Neural cell (in vitro differentiated cells): ENCODE data around the gene CARD14. TPM values are rescaled to one million over a fixed set of nuclear protein-coding genes. Genes with fewer than 3 reads are reported as not detected.

Source experiments
- H2AFZ ChIP-seq: fragments of 200-600, 300-800 bp; sonication (generic), shearing (Covaris generic); 2 replicates; pipeline ENCODE4 v1.6.0; 2014; ENCODE audit warnings: low read depth, mild to moderate bottlenecking, antibody characterized with exemption, low read length, moderate library complexity
- H3F3A ChIP-seq: fragments of 200-600 bp; shearing (Covaris generic); 2 replicates; pipeline ENCODE4 v1.6.1; 2016; ENCODE audit warnings: mild to moderate bottlenecking, moderate library complexity, mixed read lengths, antibody characterized with exemption, low read length; ENCODE audit not compliant: insufficient read depth, poor library complexity, severe bottlenecking
- H3K27ac ChIP-seq: fragments of 200-600, 300-800 bp; sonication (generic), shearing (Covaris generic); 2 replicates; pipeline ENCODE4 v1.5.1; 2014; ENCODE audit warnings: mild to moderate bottlenecking, low read length, moderate library complexity
- H3K27me3 ChIP-seq: fragments of 300-800, 200-600 bp; sonication (generic), shearing (Covaris generic); 2 replicates; pipeline ENCODE4 v1.6.0; 2014; ENCODE audit warnings: mild to moderate bottlenecking, low read depth, low read length, moderate library complexity; ENCODE audit not compliant: insufficient read depth
- H3K36me3 ChIP-seq: fragments of 300-800, 200-600 bp; sonication (generic), shearing (Covaris generic); 2 replicates; pipeline ENCODE4 v1.5.1; 2014; ENCODE audit warnings: mild to moderate bottlenecking, antibody characterized with exemption, low read length, moderate library complexity; ENCODE audit not compliant: insufficient read depth
- H3K4me2 ChIP-seq: fragments of 300-800, 200-600 bp; sonication (generic), shearing (Covaris generic); 2 replicates; pipeline ENCODE4 v1.6.0; 2014; ENCODE audit warnings: mild to moderate bottlenecking, low read length
- H3K4me3 ChIP-seq: fragments of 300-800, 200-600 bp; sonication (generic), shearing (Covaris generic); 2 replicates; pipeline ENCODE4 v1.5.1; 2014; ENCODE audit warnings: mild to moderate bottlenecking, low read length, moderate library complexity
- H3K79me2 ChIP-seq: fragments of 200-600 bp; shearing (Covaris generic); replicated peaks from 2 replicates; pipeline ENCODE4 v1.6.0; 2014; ENCODE audit warnings: mild to moderate bottlenecking, low read length, moderate library complexity; ENCODE audit not compliant: insufficient read depth
- H3K9ac ChIP-seq: fragments of 300-800, 200-600 bp; sonication (generic), shearing (Covaris generic); 2 replicates; pipeline ENCODE4 v1.6.1; 2016; ENCODE audit warnings: mild to moderate bottlenecking, low read length, mixed read lengths
- H3K9me2 ChIP-seq: fragments of 200-600 bp; shearing (Covaris generic); 2 replicates; pipeline ENCODE4 v1.6.1; 2016; ENCODE audit warnings: mild to moderate bottlenecking, low read length, mixed read lengths; ENCODE audit not compliant: insufficient read depth
- H3K9me3 ChIP-seq: fragments of 200-600, 300-800 bp; sonication (generic), shearing (Covaris generic); 2 replicates; pipeline ENCODE4 v1.6.1; 2016; ENCODE audit warnings: mild to moderate bottlenecking, mixed run types, low read length, moderate library complexity, mixed read lengths
- H4K20me1 ChIP-seq: fragments of 200-600 bp; shearing (Covaris generic); 2 replicates; pipeline ENCODE4 v1.6.1; 2016; ENCODE audit warnings: mild to moderate bottlenecking, mixed run types; ENCODE audit not compliant: insufficient read depth
- EP300 ChIP-seq: fragments of 450-650 bp; conservative IDR thresholded peaks from 2 replicates; pipeline ENCODE4 v1.6.1; 2014; ENCODE audit warnings: antibody characterized with exemption, mild to moderate bottlenecking, moderate library complexity; ENCODE audit not compliant: poor library complexity, severe bottlenecking
- EZH2 ChIP-seq: fragments of 200-600, 300-800 bp; shearing (Covaris generic), sonication (generic); IDR thresholded peaks from 2 replicates; pipeline ENCODE4 v1.6.1; 2014; ENCODE audit warnings: antibody characterized with exemption, low read length, borderline replicate concordance, mild to moderate bottlenecking; ENCODE audit not compliant: insufficient read depth, poor library complexity, severe bottlenecking
- MXI1 ChIP-seq: fragments of 450-650 bp; conservative IDR thresholded peaks from 2 replicates; pipeline ENCODE4 v1.6.1; 2014; ENCODE audit warnings: antibody characterized with exemption, mild to moderate bottlenecking; ENCODE audit not compliant: poor library complexity, severe bottlenecking
- POLR2AphosphoS5 ChIP-seq: IDR thresholded peaks from 2 replicates; pipeline ENCODE4 v1.6.1; 2012
- RAD21 ChIP-seq: fragments of 450-650 bp; conservative IDR thresholded peaks from 2 replicates; pipeline ENCODE4 v1.6.1; 2014; ENCODE audit warnings: antibody characterized with exemption, mild to moderate bottlenecking, moderate library complexity
- SMC3 ChIP-seq: fragments of 450-650 bp; conservative IDR thresholded peaks from 2 replicates; pipeline ENCODE4 v1.6.1; 2014; ENCODE audit warnings: antibody characterized with exemption, mild to moderate bottlenecking, moderate library complexity; ENCODE audit not compliant: poor library complexity
- TAF1 ChIP-seq: IDR thresholded peaks from 2 replicates; pipeline ENCODE4 v1.6.1; 2012; ENCODE audit warnings: low read depth
- polyA plus RNA-seq: library from polyadenylated mRNA; depleted of rRNA; stranded (reverse); fragments of >200 nt; gene quantifications from 2 replicates; pipeline ENCODE4 v1.2.3, GENCODE V29; 2014
- TF ChIP-seq, protein P1 (sequence below): IDR thresholded peaks from 2 replicates; pipeline ENCODE4 v1.6.1; 2012; ENCODE audit warnings: borderline replicate concordance
- TF ChIP-seq, protein P2 (sequence below): fragments of 450-650 bp; IDR thresholded peaks from 2 replicates; pipeline ENCODE4 v1.5.1; 2014; ENCODE audit warnings: antibody characterized with exemption, mild to moderate bottlenecking, moderate library complexity; ENCODE audit not compliant: poor library complexity, severe bottlenecking

Gene CARD14
- polyA plus RNA-seq, 1 donor from 2014 or later: 0.12 TPM

DNA sequence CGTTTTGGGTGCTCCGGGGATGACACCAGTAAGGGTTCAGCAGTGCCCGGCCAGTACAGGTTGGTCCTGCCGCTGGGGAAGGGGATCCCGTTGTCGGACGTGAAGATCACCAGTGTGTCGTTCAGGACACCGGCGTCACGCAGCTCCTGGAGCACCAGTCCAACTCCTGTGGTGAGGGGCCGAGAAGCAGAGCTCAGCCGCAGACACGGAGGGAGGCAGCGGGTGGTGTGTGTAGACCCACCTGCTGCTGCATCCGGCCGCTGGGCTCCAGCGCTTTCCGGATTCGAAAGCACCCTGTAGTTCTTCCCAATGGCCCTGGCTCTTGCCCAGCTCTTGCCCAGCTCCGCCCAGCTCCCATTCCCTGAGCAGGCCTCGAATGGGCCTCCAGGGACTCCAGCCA, 42.3 kb downstream of the CARD14 start:
- Histone ChIP-seq H3K9me3 (no peaks in the 10 kb centered on the region), H3K27ac (no peak overlapping the region), H3K9ac (no peak overlapping the region), H3K9me2 (no peaks in the 10 kb centered on the region), H3K4me2 (no peak overlapping the region), H3K79me2 (no peaks in the 10 kb centered on the region), H3F3A (no peaks in the 10 kb centered on the region), H3K36me3 (no peaks in the 10 kb centered on the region), H4K20me1 (no peaks in the 10 kb centered on the region), H3K4me3 (no peak overlapping the region), H2AFZ (no peak overlapping the region), H3K27me3 (no peaks in the 10 kb centered on the region)
- TF ChIP-seq POLR2AphosphoS5 (no peak), EP300 (no peak), RAD21 (no peak), TAF1 (no peak), MXI1 (no peak), SMC3 (no peak), EZH2 (no peak)
- TF ChIP-seq, protein P1, sequence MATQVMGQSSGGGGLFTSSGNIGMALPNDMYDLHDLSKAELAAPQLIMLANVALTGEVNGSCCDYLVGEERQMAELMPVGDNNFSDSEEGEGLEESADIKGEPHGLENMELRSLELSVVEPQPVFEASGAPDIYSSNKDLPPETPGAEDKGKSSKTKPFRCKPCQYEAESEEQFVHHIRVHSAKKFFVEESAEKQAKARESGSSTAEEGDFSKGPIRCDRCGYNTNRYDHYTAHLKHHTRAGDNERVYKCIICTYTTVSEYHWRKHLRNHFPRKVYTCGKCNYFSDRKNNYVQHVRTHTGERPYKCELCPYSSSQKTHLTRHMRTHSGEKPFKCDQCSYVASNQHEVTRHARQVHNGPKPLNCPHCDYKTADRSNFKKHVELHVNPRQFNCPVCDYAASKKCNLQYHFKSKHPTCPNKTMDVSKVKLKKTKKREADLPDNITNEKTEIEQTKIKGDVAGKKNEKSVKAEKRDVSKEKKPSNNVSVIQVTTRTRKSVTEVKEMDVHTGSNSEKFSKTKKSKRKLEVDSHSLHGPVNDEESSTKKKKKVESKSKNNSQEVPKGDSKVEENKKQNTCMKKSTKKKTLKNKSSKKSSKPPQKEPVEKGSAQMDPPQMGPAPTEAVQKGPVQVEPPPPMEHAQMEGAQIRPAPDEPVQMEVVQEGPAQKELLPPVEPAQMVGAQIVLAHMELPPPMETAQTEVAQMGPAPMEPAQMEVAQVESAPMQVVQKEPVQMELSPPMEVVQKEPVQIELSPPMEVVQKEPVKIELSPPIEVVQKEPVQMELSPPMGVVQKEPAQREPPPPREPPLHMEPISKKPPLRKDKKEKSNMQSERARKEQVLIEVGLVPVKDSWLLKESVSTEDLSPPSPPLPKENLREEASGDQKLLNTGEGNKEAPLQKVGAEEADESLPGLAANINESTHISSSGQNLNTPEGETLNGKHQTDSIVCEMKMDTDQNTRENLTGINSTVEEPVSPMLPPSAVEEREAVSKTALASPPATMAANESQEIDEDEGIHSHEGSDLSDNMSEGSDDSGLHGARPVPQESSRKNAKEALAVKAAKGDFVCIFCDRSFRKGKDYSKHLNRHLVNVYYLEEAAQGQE: no peak
- TF ChIP-seq, protein P2, sequence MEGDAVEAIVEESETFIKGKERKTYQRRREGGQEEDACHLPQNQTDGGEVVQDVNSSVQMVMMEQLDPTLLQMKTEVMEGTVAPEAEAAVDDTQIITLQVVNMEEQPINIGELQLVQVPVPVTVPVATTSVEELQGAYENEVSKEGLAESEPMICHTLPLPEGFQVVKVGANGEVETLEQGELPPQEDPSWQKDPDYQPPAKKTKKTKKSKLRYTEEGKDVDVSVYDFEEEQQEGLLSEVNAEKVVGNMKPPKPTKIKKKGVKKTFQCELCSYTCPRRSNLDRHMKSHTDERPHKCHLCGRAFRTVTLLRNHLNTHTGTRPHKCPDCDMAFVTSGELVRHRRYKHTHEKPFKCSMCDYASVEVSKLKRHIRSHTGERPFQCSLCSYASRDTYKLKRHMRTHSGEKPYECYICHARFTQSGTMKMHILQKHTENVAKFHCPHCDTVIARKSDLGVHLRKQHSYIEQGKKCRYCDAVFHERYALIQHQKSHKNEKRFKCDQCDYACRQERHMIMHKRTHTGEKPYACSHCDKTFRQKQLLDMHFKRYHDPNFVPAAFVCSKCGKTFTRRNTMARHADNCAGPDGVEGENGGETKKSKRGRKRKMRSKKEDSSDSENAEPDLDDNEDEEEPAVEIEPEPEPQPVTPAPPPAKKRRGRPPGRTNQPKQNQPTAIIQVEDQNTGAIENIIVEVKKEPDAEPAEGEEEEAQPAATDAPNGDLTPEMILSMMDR: no peak

DNA sequence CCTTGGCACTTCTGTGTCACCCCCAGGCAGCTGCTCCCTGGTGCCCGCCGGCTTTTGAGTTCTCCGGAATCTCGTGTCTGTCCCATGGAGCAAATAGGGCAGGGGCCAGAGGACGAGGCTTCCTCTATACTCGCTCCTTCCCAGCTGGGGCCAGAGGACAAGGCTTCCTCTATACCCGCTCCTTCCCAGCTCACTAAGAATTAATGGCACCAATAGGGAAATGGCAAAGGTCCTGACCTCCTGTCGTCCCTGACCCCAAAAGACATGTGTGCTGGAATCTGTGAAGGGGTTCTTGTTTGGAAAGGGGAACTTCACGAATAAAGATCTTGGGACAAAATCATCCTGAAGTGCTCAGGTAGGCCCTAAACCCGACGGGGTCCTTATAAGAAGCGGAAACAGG, 42.7 kb downstream of the CARD14 start:
- Histone ChIP-seq H3K9ac (no peak overlapping the region), H3K4me2 (no peak overlapping the region), H3K9me2 (no peaks in the 10 kb centered on the region), H3K79me2 (no peaks in the 10 kb centered on the region), H3K36me3 (no peaks in the 10 kb centered on the region), H3F3A (no peaks in the 10 kb centered on the region), H3K27me3 (no peaks in the 10 kb centered on the region), H4K20me1 (no peaks in the 10 kb centered on the region), H3K9me3 (no peaks in the 10 kb centered on the region), H3K27ac (no peak overlapping the region), H2AFZ (no peak overlapping the region), H3K4me3 (no peak overlapping the region)
- TF ChIP-seq MXI1 (no peak), RAD21 (no peak), TAF1 (no peak), EP300 (no peak), POLR2AphosphoS5 (no peak)
- TF ChIP-seq, protein P2: no peak
